ENCODE results near the gene MKLN1. TPM values are rescaled to one million over a fixed set of nuclear protein-coding genes. Genes with fewer than 3 reads are reported as not detected.

Gene MKLN1
- total and polyA plus RNA-seq, 3 donors from 2014 or later, result 42.1 to 87.9 (median 82.4) TPM

GRCh38 chr7:131335639-131336381, 8.1 kb downstream of the MKLN1 start:
- Histone ChIP-seq H3K27ac (no peak overlapping the region), H3K36me3 (ENCODE audit: low read depth, missing control alignments) (no peaks in the 10 kb centered on the region), H3K4me3 (no peak overlapping the region), H3K27me3 (no peaks in the 10 kb centered on the region), H3K9me3 (no peaks in the 10 kb centered on the region), H3K4me1 (peaks cover 8% of the 10 kb centered on the region)
- intact Hi-C loops (cut with DNase I; ENCODE audit: low total_unique reads), result no loop called here
- no peak for DNase-seq
- WGBS, 2 donors, result 55 to 61% methylated on average over 2 of the region's 2 CpGs
- TF ChIP-seq CTCF (IDR thresholded peaks at IDR 0.05) (no peak), POLR2A (IDR thresholded peaks at IDR 0.05) (no peak)

- no peak for DNase-seq
- Histone ChIP-seq H3K27ac (no peak overlapping the region), H3K4me3 (no peak overlapping the region), H3K36me3 (ENCODE audit: low read depth, missing control alignments) (no peaks in the 10 kb centered on the region), H3K9me3 (no peaks in the 10 kb centered on the region), H3K4me1 (peaks cover 3% of the 10 kb centered on the region), H3K27me3 (no peaks in the 10 kb centered on the region)
- TF ChIP-seq CTCF (IDR thresholded peaks at IDR 0.05) (no peak), POLR2A (IDR thresholded peaks at IDR 0.05) (no peak)
- WGBS, 2 donors, result 83 to 85% methylated on average over 2 of the region's 2 CpGs
- intact Hi-C loops (cut with DNase I; ENCODE audit: low total_unique reads), result no loop called here
Measured at GRCh38 chr7:131336956-131337355, 9.3 kb downstream of the MKLN1 start.

GRCh38 chr7:131338173-131338572, 10.5 kb downstream of the MKLN1 start:
- H3K9me3 ChIP-seq, result no peaks in the 10 kb centered on the region
- H3K4me1 ChIP-seq, result peaks cover 3% of the 10 kb centered on the region
- no peaks in the 10 kb centered on the region for H3K36me3 ChIP-seq (ENCODE audit: low read depth, missing control alignments)
- no peak overlapping the region for H3K4me3 ChIP-seq
- DNase-seq, result no peak
- H3K27me3 ChIP-seq, result no peaks in the 10 kb centered on the region
- TF ChIP-seq CTCF (IDR thresholded peaks at IDR 0.05) (no peak), POLR2A (IDR thresholded peaks at IDR 0.05) (no peak)
- H3K27ac ChIP-seq, result no peak overlapping the region
- intact Hi-C loops (cut with DNase I; ENCODE audit: low total_unique reads), result no loop called here

GRCh38 chr7:131338691-131339390, 11.2 kb downstream of the MKLN1 start:
- H3K27ac ChIP-seq, result no peak overlapping the region
- no peak overlapping the region for H3K4me3 ChIP-seq
- TF ChIP-seq CTCF (IDR thresholded peaks at IDR 0.05) (no peak), POLR2A (IDR thresholded peaks at IDR 0.05) (no peak)
- H3K36me3 ChIP-seq (ENCODE audit: low read depth, missing control alignments), result no peaks in the 10 kb centered on the region
- H3K27me3 ChIP-seq, result no peaks in the 10 kb centered on the region
- peaks cover 3% of the 10 kb centered on the region for H3K4me1 ChIP-seq
- WGBS, 2 donors, result 68 to 70% methylated on average over 7 of the region's 7 CpGs
- no peaks in the 10 kb centered on the region for H3K9me3 ChIP-seq
- intact Hi-C loops (cut with DNase I; ENCODE audit: low total_unique reads), result no loop called here
- no peak for DNase-seq
